K562 (cell line): Measurements from ENCODE around the gene WWP2. TPM values are rescaled to one million over a fixed set of nuclear protein-coding genes. Genes with fewer than 3 reads are reported as not detected.
A peak's percentile ranks its signal among the peaks of the same experiment; 100 is the strongest.

ENCODE experiments used
- ARHGAP35 ChIP-seq: fragments of 450-650 bp; IDR thresholded peaks from 2 replicates; pipeline ENCODE4 v1.6.1; 2018; ENCODE audit not compliant: partially characterized antibody
- BCL6 ChIP-seq: fragments of 250-450 bp; sonication (Bioruptor Pico); IDR thresholded peaks from 2 replicates; pipeline ENCODE4 v1.4.0; 2020
- CREB1 ChIP-seq, 2 experiments: sonication (generic) in 1 of 2; formaldehyde crosslinking in 1 of 2; IDR thresholded peaks; 2 replicates each; pipeline versions ENCODE4 v1.6.1 to v1.8.0; 2012 to 2022; ENCODE audit warnings: inconsistent platforms in 1 of 2, mild to moderate bottlenecking in 1 of 2, missing genetic modification reagents in 1 of 2, moderate library complexity in 1 of 2
- FOXJ3 ChIP-seq: sonication (generic); formaldehyde crosslinking; IDR thresholded peaks from 2 replicates; pipeline ENCODE4 v1.4.0; 2020; ENCODE audit warnings: mild to moderate bottlenecking, missing genetic modification reagents
- FOXM1 ChIP-seq, 2 experiments: fragments of 450-650 bp in 1 of 2; sonication (generic) in 1 of 2; formaldehyde crosslinking in 1 of 2; IDR thresholded peaks; 2 replicates each; pipeline versions ENCODE4 v1.6.1 to v1.9.0; 2017 to 2022; ENCODE audit warnings: low read depth in 2 of 2, mild to moderate bottlenecking in 2 of 2, missing genetic modification reagents in 1 of 2, moderate library complexity in 1 of 2
- FOXP4 ChIP-seq: sonication (generic); formaldehyde crosslinking; IDR thresholded peaks from 2 replicates; pipeline ENCODE4 v1.8.0; 2022; ENCODE audit warnings: mild to moderate bottlenecking, missing genetic modification reagents, borderline replicate concordance
- GABPB1 ChIP-seq: sonication (generic); formaldehyde crosslinking; IDR thresholded peaks from 2 replicates; pipeline ENCODE4 v1.8.0; 2022; ENCODE audit warnings: mild to moderate bottlenecking, missing genetic modification reagents
- HBP1 ChIP-seq: fragments of 450-650 bp; formaldehyde crosslinking; IDR thresholded peaks from 2 replicates; pipeline ENCODE4 v1.4.0; 2022; ENCODE audit warnings: missing genetic modification characterization
- HDAC3 ChIP-seq: fragments of 450-650 bp; IDR thresholded peaks from 2 replicates; pipeline ENCODE4 v1.6.1; 2018; ENCODE audit warnings: borderline replicate concordance, mild to moderate bottlenecking, moderate library complexity; ENCODE audit not compliant: partially characterized antibody
- HIVEP1 ChIP-seq: fragments of 250-450 bp; sonication (Bioruptor Pico); IDR thresholded peaks from 2 replicates; pipeline ENCODE4 v1.4.0; 2020; ENCODE audit warnings: mild to moderate bottlenecking
- ID3 ChIP-seq, 2 experiments: fragments of 250-450 bp in 1 of 2; fragments of 450-650 bp in 1 of 2; sonication (Bioruptor Pico) in 1 of 2; IDR thresholded peaks; 2 replicates each; pipeline versions ENCODE4 v1.6.1 to v1.8.0; 2016 to 2021; ENCODE audit warnings: mild to moderate bottlenecking in 2 of 2, moderate library complexity in 2 of 2, missing compliant biosample characterization in 1 of 2, missing genetic modification characterization in 1 of 2
- MAFG ChIP-seq: fragments of 450-650 bp; conservative IDR thresholded peaks from 2 replicates; pipeline ENCODE4 v1.6.1; 2016; ENCODE audit warnings: missing genetic modification characterization, missing compliant biosample characterization
- MAX ChIP-seq: sonication (generic); formaldehyde crosslinking; IDR thresholded peaks from 2 replicates; pipeline ENCODE4 v1.9.0; 2022; ENCODE audit warnings: mild to moderate bottlenecking, missing genetic modification reagents
- MEF2A ChIP-seq: IDR thresholded peaks from 2 replicates; pipeline ENCODE4 v1.6.1; 2011; ENCODE audit warnings: low read depth, mild to moderate bottlenecking, low read length, moderate library complexity; ENCODE audit not compliant: control insufficient read depth
- MTF1 ChIP-seq: fragments of 250-450 bp; sonication (Bioruptor Pico); IDR thresholded peaks from 2 replicates; pipeline ENCODE4 v1.9.0; 2021; ENCODE audit warnings: moderate library complexity, mild to moderate bottlenecking, inconsistent platforms, borderline replicate concordance
- NR3C1 ChIP-seq: sonication (generic); formaldehyde crosslinking; IDR thresholded peaks from 2 replicates; pipeline ENCODE4 v1.8.1; 2022; ENCODE audit warnings: missing genetic modification reagents
- POLR2AphosphoS2 ChIP-seq: IDR thresholded peaks from 2 replicates; pipeline ENCODE4 v1.6.1; 2012; ENCODE audit warnings: low read length, improper control_type of control experiment
- PTBP1 ChIP-seq: fragments of 200-400 bp; formaldehyde crosslinking; IDR thresholded peaks from 2 replicates; pipeline ENCODE4 v1.6.1; 2017; ENCODE audit warnings: low read depth, low read length
- SIRT6 ChIP-seq: IDR thresholded peaks from one replicate; pipeline ENCODE4 v1.6.1; 2012; ENCODE audit warnings: low read depth, mild to moderate bottlenecking, control low read depth, inconsistent platforms, low read length, moderate library complexity
- SNRNP70 ChIP-seq: fragments of 200-400 bp; formaldehyde crosslinking; optimal IDR thresholded peaks from 2 replicates; pipeline ENCODE3; 2017; ENCODE audit warnings: low read depth, low read length
- SREBF1 ChIP-seq: fragments of 150-350 bp; IDR thresholded peaks from 2 replicates; pipeline ENCODE4 v1.6.1; 2014; ENCODE audit warnings: antibody characterized with exemption, low read depth, low read length, borderline replicate concordance
- TARDBP ChIP-seq: fragments of 450-650 bp; IDR thresholded peaks from 2 replicates; pipeline ENCODE4 v1.6.1; 2016
- ZBTB1 ChIP-seq: sonication (generic); formaldehyde crosslinking; IDR thresholded peaks from 2 replicates; pipeline ENCODE4 v1.8.1; 2023; ENCODE audit warnings: missing genetic modification reagents, low read depth, mild to moderate bottlenecking, borderline replicate concordance
- ZNF174 ChIP-seq: fragments of 250-450 bp; sonication (Bioruptor Pico); IDR thresholded peaks from 2 replicates; pipeline ENCODE4 v1.4.0; 2020; ENCODE audit warnings: mild to moderate bottlenecking
- polyA plus RNA-seq, 8 experiments: library from polyadenylated mRNA; depleted of rRNA in 4 of 8; stranded (reverse) in 5 of 8; unstranded in 3 of 8; fragments of >200 nt; fragmentation: Nextera tagmentation in 2 of 8; fragmentation: Illumina TruSeq in 1 of 8; extraction: Ambion mirVana in 2 of 8; extraction: Trizol in 1 of 8; gene quantifications; 2 replicates each; pipeline versions ENCODE4 v1.2.1 to v1.2.3, GENCODE V29; 2011 to 2014; ENCODE audit warnings: inconsistent platforms in 1 of 8, missing spikeins in 1 of 8
- total RNA-seq, 7 experiments: library from RNA; depleted of rRNA in 6 of 7; stranded (reverse); fragments of >200 nt in 6 of 7; fragmentation: Illumina TruSeq in 2 of 7; extraction: Trizol in 2 of 7; gene quantifications; 2 replicates each; pipeline versions ENCODE4 v1.2.1 to v1.2.3, GENCODE V29; 2011 to 2021; ENCODE audit warnings: low replicate concordance in 1 of 7

Gene WWP2
- total and polyA plus RNA-seq, 9 of the 15 experiments (the other 6 are each of a cell fraction or from before 2014, with no cell fraction given): 1.9 to 34.4 (median 14.6) TPM

GRCh38 chr16:69726313-69727060 lies 35.6 kb upstream of the WWP2 start, which contains the start of gene NQO1 (continued):
- no peak for TF ChIP-seq NR3C1 (CRISPR knock-in tag)
- no peak for TF ChIP-seq MEF2A
- TF ChIP-seq FOXJ3 (CRISPR knock-in tag): no peak
- TF ChIP-seq MTF1 (CRISPR knock-in tag): no peak
- no peak for TF ChIP-seq ZNF174 (CRISPR knock-in tag)
- no peak for TF ChIP-seq HBP1 (CRISPR knock-in tag)
- 0 out of 2 replicates have a peak, but pooled peaks have one; percentile 61 for TF ChIP-seq FOXP4
- TF ChIP-seq SREBF1: no peak
- TF ChIP-seq PTBP1: no peak
- TF ChIP-seq BCL6 (CRISPR knock-in tag): no peak
- TF ChIP-seq CREB1 (IDR thresholded peaks at IDR 0.05): peak; percentile 49; the same call in 1 of the 2 replicates
- peak; percentile 56; the same call in 1 of the 2 replicates for TF ChIP-seq CREB1 (CRISPR knock-in tag; IDR thresholded peaks at IDR 0.05)
- TF ChIP-seq FOXM1 (IDR thresholded peaks at IDR 0.05; ENCODE audit: low read depth): no peak
- TF ChIP-seq FOXM1 (CRISPR knock-in tag; IDR thresholded peaks at IDR 0.05; ENCODE audit: low read depth): no peak
- 0 out of 2 replicates have a peak, but pooled peaks have one; percentile 21 for TF ChIP-seq TARDBP
- TF ChIP-seq HDAC3: no peak
- 0 out of 2 replicates have a peak, but pooled peaks have one; percentile 37 for TF ChIP-seq ZBTB1 (CRISPR knock-in tag)
- no peak for TF ChIP-seq ARHGAP35
- TF ChIP-seq GABPB1 (CRISPR knock-in tag): peak; percentile 79
- TF ChIP-seq MAX (CRISPR knock-in tag): peak; percentile 83
- no peak for TF ChIP-seq SIRT6
- no peak for TF ChIP-seq SNRNP70
- TF ChIP-seq POLR2AphosphoS2: peak; percentile 45; the same call in 1 of the 2 replicates
- TF ChIP-seq MAFG: peak; percentile 100
- TF ChIP-seq ID3 (CRISPR knock-in tag; IDR thresholded peaks at IDR 0.05): no peak
- no peak for TF ChIP-seq ID3 (tag; IDR thresholded peaks at IDR 0.05)
- no peak for TF ChIP-seq HIVEP1 (CRISPR knock-in tag)
